Endothelial cell of umbilical vein (primary cell): ENCODE results near the gene EEFSEC. TPM values are rescaled to one million over a fixed set of nuclear protein-coding genes. Genes with fewer than 3 reads are reported as not detected.

Experiments used
- BruUV-seq: library from RNA; stranded (reverse); fragments of 400-500 nt; replicated peaks from 2 replicates; lab custom pipeline; 2021; lab: Mats Ljungman, UMichigan
- CTCF ChIA-PET: fragments of 300-600, 350-600 bp; sonication (Branson Sonifier 250); formaldehyde crosslinking; loops from one replicate; lab custom pipeline; 2021; ENCODE audit warnings: antibody characterized with exemption, inconsistent platforms; lab: Charles Lee
- POLR2A ChIA-PET: fragments of 300-600, 350-600 bp; sonication (Branson Sonifier 250); formaldehyde crosslinking; loops from one replicate; lab custom pipeline; 2021; ENCODE audit warnings: antibody characterized with exemption, inconsistent platforms; lab: Charles Lee
- DNase-seq: peaks from one replicate; pipeline ENCODE4 v3.0.0-alpha.2; 2011; ENCODE audit warnings: low read depth, low spot score
- FAIRE-seq: peaks from 2 replicates; lab custom pipeline; 2011; peaks lifted over from hg19 to GRCh38; lab: Jason Lieb, UNC
- H2AFZ ChIP-seq: 2 replicates; pipeline ENCODE4 v1.6.0; 2012; ENCODE audit warnings: low read depth, low read length, control low read depth, inconsistent platforms
- H3K27ac ChIP-seq: 2 replicates; pipeline ENCODE4 v1.5.1; 2011; ENCODE audit warnings: low read depth, mild to moderate bottlenecking, control low read depth, low read length, moderate library complexity; ENCODE audit not compliant: insufficient read depth
- H3K27me3 ChIP-seq, 2 experiments: 2 replicates each; pipeline versions ENCODE4 v1.6.0 to v1.6.1; 2011; ENCODE audit warnings: low read length in 2 of 2, mixed read lengths in 1 of 2; ENCODE audit not compliant: control insufficient read depth in 2 of 2, insufficient read depth in 2 of 2
- H3K36me3 ChIP-seq, 2 experiments: 2 replicates in 1 of 2; 3 replicates in 1 of 2; pipeline ENCODE4 v1.5.1; 2011; ENCODE audit warnings: low read length in 2 of 2, mild to moderate bottlenecking in 1 of 2, moderate library complexity in 1 of 2; ENCODE audit not compliant: control insufficient read depth in 2 of 2, insufficient read depth in 2 of 2; ENCODE audit errors: extremely low read depth in 1 of 2
- H3K4me1 ChIP-seq: 3 replicates; pipeline ENCODE4 v1.5.1; 2011; ENCODE audit warnings: mild to moderate bottlenecking, low read length; ENCODE audit not compliant: control insufficient read depth, insufficient read depth; ENCODE audit errors: extremely low read depth
- H3K4me2 ChIP-seq: 2 replicates; pipeline ENCODE4 v1.6.1; 2011; ENCODE audit warnings: low read length, control low read depth, mixed read lengths; ENCODE audit not compliant: insufficient read depth
- H3K4me3 ChIP-seq, 3 experiments: fragments of 200-600 bp in 1 of 3; sonication (generic), shearing (Covaris generic) in 1 of 3; replicated peaks in 1 of 3; 2 replicates each; pipeline ENCODE4 v1.5.1; 2011 to 2016; ENCODE audit warnings: control low read depth in 3 of 3, low read length in 3 of 3, mild to moderate bottlenecking in 2 of 3, inconsistent platforms in 1 of 3, low read depth in 1 of 3, moderate library complexity in 1 of 3; ENCODE audit not compliant: insufficient read depth in 1 of 3
- H3K79me2 ChIP-seq: 2 replicates; pipeline ENCODE4 v1.6.0; 2012; ENCODE audit warnings: low read length, inconsistent platforms; ENCODE audit not compliant: control insufficient read depth, insufficient read depth
- H3K9ac ChIP-seq: replicated peaks from 2 replicates; pipeline ENCODE3; 2011; ENCODE audit warnings: low read length, control low read depth; ENCODE audit not compliant: insufficient read depth; ENCODE audit errors: extremely low read depth
- H3K9me1 ChIP-seq: replicated peaks from 3 replicates; pipeline ENCODE4 v1.6.0; 2011; ENCODE audit warnings: mild to moderate bottlenecking, low read length; ENCODE audit not compliant: control insufficient read depth, insufficient read depth; ENCODE audit errors: extremely low read depth
- H3K9me3 ChIP-seq: replicated peaks from 2 replicates; pipeline ENCODE4 v1.5.1; 2012; ENCODE audit warnings: low read length, inconsistent platforms; ENCODE audit not compliant: control insufficient read depth, insufficient read depth
- H4K20me1 ChIP-seq: replicated peaks from 2 replicates; pipeline ENCODE3; 2011; ENCODE audit warnings: mild to moderate bottlenecking, low read length; ENCODE audit not compliant: control insufficient read depth, insufficient read depth; ENCODE audit errors: extremely low read depth
- EZH2 ChIP-seq: IDR thresholded peaks from 2 replicates; pipeline ENCODE4 v1.6.1; 2012; ENCODE audit warnings: borderline replicate concordance, low read depth, mild to moderate bottlenecking, moderate library complexity, low read length, inconsistent platforms; ENCODE audit not compliant: severe bottlenecking
- FOS ChIP-seq: IDR thresholded peaks from 2 replicates; pipeline ENCODE4 v1.6.1; 2011; ENCODE audit warnings: mild to moderate bottlenecking, low read length, moderate library complexity, borderline replicate concordance; ENCODE audit not compliant: insufficient read depth
- JUN ChIP-seq: IDR thresholded peaks from 2 replicates; pipeline ENCODE4 v1.6.1; 2011; ENCODE audit warnings: borderline replicate concordance, low read depth; ENCODE audit not compliant: insufficient read length, insufficient read depth
- MYC ChIP-seq: IDR thresholded peaks from one replicate; pipeline ENCODE4 v1.6.1; 2011; ENCODE audit warnings: mild to moderate bottlenecking, low read depth, low read length
- POLR2A ChIP-seq: IDR thresholded peaks from 2 replicates; pipeline ENCODE4 v1.6.1; 2012; ENCODE audit warnings: low read depth, mild to moderate bottlenecking, control low read depth, low read length
- POLR2AphosphoS5 ChIP-seq: IDR thresholded peaks from 2 replicates; pipeline ENCODE4 v1.6.1; 2012; ENCODE audit warnings: low read depth, mild to moderate bottlenecking, control low read depth, low read length, moderate library complexity; ENCODE audit not compliant: insufficient read depth
- dilution Hi-C: fragments of 300-500 bp; cut with MboI; formaldehyde crosslinking; loops from one replicate; pipeline ENCODE4 v1.15.0; 2019; ENCODE audit warnings: low sequenced_read_pairs; ENCODE audit not compliant: extremely low pct_ligation_motif_present
- intact Hi-C: fragments of 100-400 bp; cut with micrococcal nuclease; formaldehyde crosslinking; loops from one replicate; pipeline ENCODE4 v1.10.0; 2022
- polyA plus RNA-seq, 4 experiments: library from polyadenylated mRNA; depleted of rRNA in 3 of 4; stranded (reverse) in 3 of 4; unstranded in 1 of 4; fragments of >200 nt; gene quantifications; 2 replicates each; pipeline versions ENCODE4 v1.2.1 to v1.2.3, GENCODE V29; 2011 to 2012; ENCODE audit warnings: missing spikeins in 1 of 4
- total RNA-seq: library from RNA; stranded (reverse); gene quantifications from 2 replicates; pipeline ENCODE4 v1.2.3, GENCODE V29; 2021
- TF ChIP-seq, protein P1 (sequence below), 2 donors: IDR thresholded peaks; 1 replicate in 1 of 2; 2 replicates in 1 of 2; pipeline ENCODE4 v1.5.1; 2011; ENCODE audit warnings: low read length in 2 of 2, mild to moderate bottlenecking in 2 of 2, moderate library complexity in 2 of 2, control low read depth in 1 of 2, inconsistent platforms in 1 of 2, low read depth in 1 of 2; ENCODE audit not compliant: insufficient read depth in 1 of 2; ENCODE audit errors: extremely low read depth in 1 of 2
- TF ChIP-seq, protein P2 (sequence below): IDR thresholded peaks from 2 replicates; pipeline ENCODE4 v1.6.1; 2011; ENCODE audit not compliant: insufficient read depth, insufficient read length

Gene EEFSEC
- total and polyA plus RNA-seq, 2 donors (not counting 3 experiments of a cell fraction or from before 2014, with no cell fraction given) = 13.1 to 14.5 TPM

DNA sequence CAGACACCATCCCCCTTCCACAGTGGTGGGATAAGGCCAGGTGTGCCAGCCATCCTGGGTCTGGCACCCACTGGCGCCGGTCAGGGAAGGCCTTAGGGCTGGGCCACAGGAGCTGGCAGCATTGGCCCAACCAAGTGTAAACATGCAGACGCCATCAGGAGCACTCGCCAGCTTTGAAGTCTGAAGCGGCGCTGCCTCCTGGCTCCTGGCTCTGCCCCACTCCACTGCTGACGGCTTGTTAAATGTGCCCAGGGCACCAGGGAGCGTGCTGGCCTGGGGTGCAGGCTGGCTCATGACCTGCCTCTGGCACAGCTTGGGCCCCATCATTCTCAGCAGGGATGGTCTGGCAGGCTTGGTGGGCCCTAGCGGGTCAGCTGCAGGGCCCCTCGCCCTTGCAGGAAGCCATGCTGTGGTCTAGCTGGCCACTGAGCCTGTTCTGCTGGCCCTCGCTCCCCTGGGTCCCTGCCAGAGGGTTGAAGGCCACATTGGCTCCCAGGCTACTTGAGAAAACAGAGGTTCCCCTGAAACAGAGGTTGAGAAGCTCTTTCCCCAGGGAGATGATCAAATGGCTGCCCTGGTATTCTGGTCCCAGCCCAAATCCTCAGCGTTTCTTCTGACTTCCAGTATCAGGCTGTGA lies 196.8 kb downstream of the EEFSEC start:
- no peak for FAIRE-seq

More for the DNA sequence above, 196.8 kb downstream of the EEFSEC start:
- H3K27ac ChIP-seq = no peak overlapping the region
- ChIA-PET POLR2A (no interaction called here), CTCF (interaction anchor here (1.1 kb wide), 1 partner anchor 29 kb away, joined by 4 read pairs; no protein-coding TSS in a partner anchor)
- no peak for DNase-seq
- intact Hi-C loops (loop anchor here (1.0 kb wide), 1 partner anchor 41 kb away; no protein-coding TSS in a partner anchor), dilution Hi-C loops (no loop called here)
- no TSS peak for BruUV-seq
- no peaks in the 10 kb centered on the region for H3K79me2 ChIP-seq
- no peak overlapping the region for H2AFZ ChIP-seq
- H3K4me3 ChIP-seq = no peak overlapping the region
- TF ChIP-seq MYC (no peak), POLR2A (no peak), POLR2AphosphoS5 (no peak), EZH2 (no peak), FOS (no peak), JUN (no peak)
- TF ChIP-seq, protein P1, sequence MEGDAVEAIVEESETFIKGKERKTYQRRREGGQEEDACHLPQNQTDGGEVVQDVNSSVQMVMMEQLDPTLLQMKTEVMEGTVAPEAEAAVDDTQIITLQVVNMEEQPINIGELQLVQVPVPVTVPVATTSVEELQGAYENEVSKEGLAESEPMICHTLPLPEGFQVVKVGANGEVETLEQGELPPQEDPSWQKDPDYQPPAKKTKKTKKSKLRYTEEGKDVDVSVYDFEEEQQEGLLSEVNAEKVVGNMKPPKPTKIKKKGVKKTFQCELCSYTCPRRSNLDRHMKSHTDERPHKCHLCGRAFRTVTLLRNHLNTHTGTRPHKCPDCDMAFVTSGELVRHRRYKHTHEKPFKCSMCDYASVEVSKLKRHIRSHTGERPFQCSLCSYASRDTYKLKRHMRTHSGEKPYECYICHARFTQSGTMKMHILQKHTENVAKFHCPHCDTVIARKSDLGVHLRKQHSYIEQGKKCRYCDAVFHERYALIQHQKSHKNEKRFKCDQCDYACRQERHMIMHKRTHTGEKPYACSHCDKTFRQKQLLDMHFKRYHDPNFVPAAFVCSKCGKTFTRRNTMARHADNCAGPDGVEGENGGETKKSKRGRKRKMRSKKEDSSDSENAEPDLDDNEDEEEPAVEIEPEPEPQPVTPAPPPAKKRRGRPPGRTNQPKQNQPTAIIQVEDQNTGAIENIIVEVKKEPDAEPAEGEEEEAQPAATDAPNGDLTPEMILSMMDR (IDR thresholded peaks at IDR 0.05; ENCODE audit: extremely low read depth in 1 of 2, insufficient read depth in 1 of 2, low read depth in 1 of 2, low read length in 2 of 2) = no peak
- TF ChIP-seq, protein P2, sequence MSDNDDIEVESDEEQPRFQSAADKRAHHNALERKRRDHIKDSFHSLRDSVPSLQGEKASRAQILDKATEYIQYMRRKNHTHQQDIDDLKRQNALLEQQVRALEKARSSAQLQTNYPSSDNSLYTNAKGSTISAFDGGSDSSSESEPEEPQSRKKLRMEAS = no peak
- H3K9me1 ChIP-seq = no peaks in the 10 kb centered on the region
- H3K27me3 ChIP-seq = no peaks in the 10 kb centered on the region
- H3K4me1 ChIP-seq = peaks cover 24% of the 10 kb centered on the region
- H3K4me2 ChIP-seq = no peak overlapping the region
- no peaks in the 10 kb centered on the region for H3K36me3 ChIP-seq
- no peak overlapping the region for H3K9ac ChIP-seq
- H3K9me3 ChIP-seq = no peaks in the 10 kb centered on the region
- H4K20me1 ChIP-seq = no peaks in the 10 kb centered on the region
